BJ (cell line): ENCODE data around the gene RAB11FIP5. TPM values are rescaled to one million over a fixed set of nuclear protein-coding genes. Genes with fewer than 3 reads are reported as not detected.
A peak's percentile ranks its signal among the peaks of the same experiment; 100 is the strongest.

Experiments
- CTCF ChIA-PET: fragments of 350-600 bp; formaldehyde crosslinking; extraction: SDS; loops from one replicate; lab custom pipeline; 2021; ENCODE audit warnings: antibody characterized with exemption, inconsistent platforms; lab: Yijun Ruan, JAX
- POLR2A ChIA-PET: fragments of 300-600 bp; sonication (Branson Sonifier 250); formaldehyde crosslinking; extraction: SDS; loops from one replicate; lab custom pipeline; 2021; ENCODE audit warnings: antibody characterized with exemption; lab: Charles Lee
- DNase-seq: peaks from one replicate; pipeline ENCODE4 v3.0.0-alpha.2; 2011; ENCODE audit warnings: low read depth
- H3K27me3 ChIP-seq: 2 replicates; pipeline ENCODE4 v1.6.0; 2011; ENCODE audit warnings: low read length; ENCODE audit not compliant: control insufficient read depth, insufficient read depth
- H3K36me3 ChIP-seq: 2 replicates; pipeline ENCODE4 v1.5.1; 2011; ENCODE audit warnings: low read length; ENCODE audit not compliant: control insufficient read depth, insufficient read depth
- H3K4me3 ChIP-seq: 2 replicates; pipeline ENCODE4 v1.5.1; 2011; ENCODE audit warnings: low read depth, mild to moderate bottlenecking, control low read depth, low read length
- polyA plus RNA-seq: library from polyadenylated mRNA; depleted of rRNA; stranded (reverse); fragments of >200 nt; gene quantifications from 2 replicates; pipeline ENCODE4 v1.2.3, GENCODE V29; 2011
- TF ChIP-seq, protein P1 (sequence below): IDR thresholded peaks from 2 replicates; pipeline ENCODE4 v1.5.1; 2011; ENCODE audit warnings: low read depth, mild to moderate bottlenecking, control low read depth, inconsistent platforms, low read length, moderate library complexity; ENCODE audit not compliant: insufficient read depth

Gene RAB11FIP5
- polyA plus RNA-seq, 1 experiment, result 52.0 TPM

- Histone ChIP-seq H3K4me3 (no peak overlapping the region), H3K36me3 (peaks cover 29% of the 10 kb centered on the region), H3K27me3 (no peaks in the 10 kb centered on the region)
- no peak for DNase-seq
- ChIA-PET CTCF (interaction anchor here (0.6 to 17.5 kb wide), 10 partner anchors 9 to 194 kb away, joined by 3 to 326 read pairs (median 14); no protein-coding TSS in a partner anchor), POLR2A (interaction anchor here (0.6 kb wide), 1 partner anchor 168 kb away, joined by 5 read pairs; no protein-coding TSS in a partner anchor)
- TF ChIP-seq, protein P1, sequence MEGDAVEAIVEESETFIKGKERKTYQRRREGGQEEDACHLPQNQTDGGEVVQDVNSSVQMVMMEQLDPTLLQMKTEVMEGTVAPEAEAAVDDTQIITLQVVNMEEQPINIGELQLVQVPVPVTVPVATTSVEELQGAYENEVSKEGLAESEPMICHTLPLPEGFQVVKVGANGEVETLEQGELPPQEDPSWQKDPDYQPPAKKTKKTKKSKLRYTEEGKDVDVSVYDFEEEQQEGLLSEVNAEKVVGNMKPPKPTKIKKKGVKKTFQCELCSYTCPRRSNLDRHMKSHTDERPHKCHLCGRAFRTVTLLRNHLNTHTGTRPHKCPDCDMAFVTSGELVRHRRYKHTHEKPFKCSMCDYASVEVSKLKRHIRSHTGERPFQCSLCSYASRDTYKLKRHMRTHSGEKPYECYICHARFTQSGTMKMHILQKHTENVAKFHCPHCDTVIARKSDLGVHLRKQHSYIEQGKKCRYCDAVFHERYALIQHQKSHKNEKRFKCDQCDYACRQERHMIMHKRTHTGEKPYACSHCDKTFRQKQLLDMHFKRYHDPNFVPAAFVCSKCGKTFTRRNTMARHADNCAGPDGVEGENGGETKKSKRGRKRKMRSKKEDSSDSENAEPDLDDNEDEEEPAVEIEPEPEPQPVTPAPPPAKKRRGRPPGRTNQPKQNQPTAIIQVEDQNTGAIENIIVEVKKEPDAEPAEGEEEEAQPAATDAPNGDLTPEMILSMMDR, result no peak
Observed at GRCh38 chr2:73088211-73088610, 24.5 kb downstream of the RAB11FIP5 start.

DNA sequence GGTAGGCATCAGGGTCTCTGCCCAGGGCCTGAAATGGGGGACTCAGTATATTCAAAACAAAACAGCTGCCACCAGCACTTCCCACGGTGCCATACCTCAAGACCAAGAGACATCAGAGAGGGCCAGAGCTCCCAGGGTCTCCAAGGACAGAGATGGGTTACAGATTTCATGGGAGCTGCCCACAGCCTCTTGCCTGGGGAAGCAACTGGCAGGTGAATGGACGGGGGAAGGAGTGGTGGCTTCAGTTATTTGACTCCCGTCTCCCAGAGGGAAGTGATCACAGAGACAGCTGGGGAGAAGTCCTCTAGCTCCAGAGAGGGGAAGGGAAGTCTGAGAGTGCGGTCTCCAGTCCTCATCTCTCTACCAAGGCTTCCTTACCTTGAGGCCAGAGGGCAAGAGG, 25.4 kb downstream of the RAB11FIP5 start:
- TF ChIP-seq, protein P1, result no peak
- ChIA-PET CTCF (interaction anchor here (0.8 to 17.5 kb wide), 8 partner anchors 9 to 193 kb away, joined by 3 to 326 read pairs (median 28); partner anchors contain the start of gene RAB11FIP5), POLR2A (no interaction called here)
- Histone ChIP-seq H3K27me3 (no peaks in the 10 kb centered on the region), H3K4me3 (no peak overlapping the region), H3K36me3 (peaks cover 34% of the 10 kb centered on the region)
- no peak for DNase-seq

DNA sequence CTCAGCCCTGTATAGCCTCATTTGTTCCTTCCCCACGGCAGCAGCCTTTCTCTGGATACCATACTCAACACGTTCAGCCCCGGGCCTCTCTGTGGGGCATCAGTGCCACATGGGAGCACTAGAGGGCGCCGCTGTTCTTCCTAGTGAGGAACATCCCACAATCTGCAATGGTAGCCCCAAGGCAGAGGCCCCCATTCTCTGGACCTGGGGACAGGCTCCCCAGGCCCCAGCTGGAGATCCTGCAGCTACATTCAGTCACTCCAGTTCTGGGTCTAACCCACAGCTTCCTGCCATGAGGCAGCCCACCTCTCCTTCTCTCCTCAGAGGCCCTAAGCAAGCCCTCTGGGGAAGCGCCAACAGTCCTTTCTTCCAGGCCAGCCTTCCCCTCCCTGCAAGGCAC, 27.1 kb downstream of the RAB11FIP5 start:
- TF ChIP-seq, protein P1, result peak; percentile 98
- Histone ChIP-seq H3K27me3 (no peaks in the 10 kb centered on the region), H3K4me3 (no peak overlapping the region), H3K36me3 (peaks cover 41% of the 10 kb centered on the region)
- POLR2A ChIA-PET, result no interaction called here
- DNase-seq, result no peak
- CTCF ChIA-PET, result interaction anchor here (0.7 to 17.5 kb wide), 31 partner anchors 9 to 209 kb away, joined by 3 to 326 read pairs (median 5); partner anchors contain the start of genes PRADC1, RAB11FIP5 and SFXN5

GRCh38 chr2:73084971-73085370, 27.8 kb downstream of the RAB11FIP5 start:
- ChIA-PET CTCF (interaction anchor here (0.7 to 17.5 kb wide), 25 partner anchors 8 to 208 kb away, joined by 3 to 326 read pairs (median 5); partner anchors contain the start of genes PRADC1, RAB11FIP5 and SFXN5), POLR2A (no interaction called here)
- no peaks in the 10 kb centered on the region for H3K27me3 ChIP-seq
- TF ChIP-seq, protein P1, result no peak
- H3K4me3 ChIP-seq, result no peak overlapping the region
- peaks cover 46% of the 10 kb centered on the region for H3K36me3 ChIP-seq
- DNase-seq, result no peak

DNA sequence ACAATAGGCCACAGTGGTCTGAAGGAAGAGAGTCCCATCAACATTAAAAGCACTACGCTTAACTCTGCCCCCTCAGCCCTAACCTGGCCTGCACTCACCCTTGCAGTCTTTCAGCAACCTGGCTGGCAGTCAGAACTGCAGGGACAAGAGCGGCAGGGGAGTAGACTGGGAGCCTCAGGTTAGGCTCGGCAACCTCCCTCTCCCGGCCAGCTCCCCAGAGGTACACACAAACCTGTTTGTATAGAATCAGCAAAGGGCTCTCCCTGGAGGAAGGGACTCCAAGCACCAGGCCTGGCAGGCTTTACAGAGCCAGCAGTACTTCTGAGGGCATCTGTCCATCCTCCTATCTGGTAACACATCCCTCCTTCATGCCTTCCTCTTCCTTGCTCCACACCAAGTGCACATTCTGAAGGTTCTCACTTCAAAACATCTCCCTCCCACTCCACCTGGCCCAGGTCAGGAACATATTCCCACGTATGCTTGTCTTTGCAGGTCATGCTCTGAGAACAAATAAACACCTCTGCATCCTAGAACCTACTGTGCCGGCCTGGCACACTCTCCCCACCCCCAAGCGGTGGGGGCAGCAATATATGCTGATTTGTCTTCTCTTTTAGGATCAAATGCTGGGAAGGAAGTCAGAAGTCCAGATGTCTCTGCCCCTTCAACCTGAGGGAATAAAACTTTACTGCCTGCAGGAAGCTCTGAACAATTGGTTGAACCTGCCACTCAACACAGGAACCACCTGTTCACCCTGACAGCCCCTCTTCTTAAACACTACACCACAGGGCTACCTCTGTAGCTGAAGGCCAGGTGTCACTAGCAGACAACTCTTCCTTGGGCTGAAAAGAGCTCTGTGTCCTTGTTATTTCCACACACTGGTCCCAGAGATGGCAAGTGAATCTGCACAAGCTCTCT, 28.6 kb downstream of the RAB11FIP5 start:
- no peaks in the 10 kb centered on the region for H3K27me3 ChIP-seq
- CTCF ChIA-PET, result interaction anchor here (1.0 to 17.5 kb wide), 19 partner anchors 9 to 207 kb away, joined by 3 to 326 read pairs (median 5); partner anchors contain the start of genes PRADC1, RAB11FIP5 and SFXN5
- peaks cover 54% of the 10 kb centered on the region for H3K36me3 ChIP-seq
- DNase-seq, result no peak
- no peak overlapping the region for H3K4me3 ChIP-seq
- TF ChIP-seq, protein P1, result no peak
- POLR2A ChIA-PET, result no interaction called here
